HuH-7.5 (cell line): ENCODE data around the gene MMP21.

Experiments used
- DNase-seq: peaks from one replicate; pipeline ENCODE4 v3.0.0; 2011; ENCODE audit warnings: low spot score

The MMP21 gene

GRCh38 chr10:125762692-125763648 lies 12.7 kb downstream of the MMP21 start:
- no peak for DNase-seq

DNA sequence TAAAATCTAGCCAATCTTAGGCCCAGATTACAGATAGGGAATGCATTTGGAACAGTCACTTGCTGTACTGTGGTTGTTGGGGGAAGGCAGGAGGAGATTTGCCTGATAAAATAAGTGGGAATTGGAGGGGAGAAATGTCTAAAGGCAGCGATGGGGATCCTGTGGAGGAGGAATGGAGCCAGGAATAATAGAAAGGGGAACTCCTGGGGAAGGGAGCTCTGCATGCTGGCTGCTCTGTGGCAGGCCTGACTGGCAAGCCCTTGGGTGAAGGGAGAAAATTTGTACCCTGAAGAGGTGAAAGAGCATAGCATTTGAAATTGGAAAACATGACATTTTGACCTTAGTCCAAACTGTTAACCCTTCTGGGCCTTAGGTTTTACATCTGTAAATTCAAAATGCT lies 13.7 kb downstream of the MMP21 start:
- DNase-seq = no peak

- no peak for DNase-seq
These were observed 17.9 kb downstream of the MMP21 start for GRCh38 chr10:125757742-125758141.

GRCh38 chr10:125756853-125757487 lies 18.7 kb downstream of the MMP21 start:
- no peak for DNase-seq

GRCh38 chr10:125756196-125756595 lies 19.4 kb downstream of the MMP21 start:
- DNase-seq = no peak

DNA sequence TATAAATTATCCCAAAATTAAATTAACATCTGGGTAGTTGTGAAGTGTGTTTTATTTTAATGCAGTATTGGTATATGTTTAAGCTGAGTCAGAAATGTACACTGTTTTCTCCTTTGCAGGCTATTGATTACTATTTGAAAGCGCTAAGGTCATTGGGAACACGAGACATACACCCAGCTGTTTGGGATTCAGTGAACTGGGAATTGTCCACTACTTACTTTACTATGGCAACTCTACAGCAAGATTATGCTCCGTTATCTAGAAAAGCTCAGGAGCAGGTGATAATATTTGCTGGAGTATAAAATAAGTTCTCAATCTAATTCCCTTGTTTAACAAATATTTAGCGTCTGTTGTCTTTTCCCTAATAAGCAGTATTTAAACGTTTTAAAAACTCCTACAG lies 28.2 kb downstream of the MMP21 start:
- no peak for DNase-seq

DNA sequence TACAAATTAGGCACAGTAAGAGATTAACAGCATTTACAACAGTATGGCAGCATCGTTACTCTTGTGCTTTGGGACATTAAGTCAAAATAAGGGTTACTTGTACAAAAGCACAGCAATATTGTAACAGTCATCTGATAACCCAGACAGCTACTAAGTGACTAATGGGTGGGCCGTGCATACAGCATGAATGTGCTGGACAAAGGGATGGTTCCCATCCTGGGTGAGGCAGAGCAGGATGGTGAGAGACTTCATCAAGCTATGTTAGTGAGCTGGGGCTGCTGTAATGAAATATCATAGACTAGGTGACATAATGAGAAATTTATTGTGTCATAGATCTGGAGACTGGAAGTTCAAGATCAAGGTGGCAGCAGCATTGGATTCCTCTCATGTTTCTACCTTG lies 30.7 kb downstream of the MMP21 start:
- no peak for DNase-seq

DNA sequence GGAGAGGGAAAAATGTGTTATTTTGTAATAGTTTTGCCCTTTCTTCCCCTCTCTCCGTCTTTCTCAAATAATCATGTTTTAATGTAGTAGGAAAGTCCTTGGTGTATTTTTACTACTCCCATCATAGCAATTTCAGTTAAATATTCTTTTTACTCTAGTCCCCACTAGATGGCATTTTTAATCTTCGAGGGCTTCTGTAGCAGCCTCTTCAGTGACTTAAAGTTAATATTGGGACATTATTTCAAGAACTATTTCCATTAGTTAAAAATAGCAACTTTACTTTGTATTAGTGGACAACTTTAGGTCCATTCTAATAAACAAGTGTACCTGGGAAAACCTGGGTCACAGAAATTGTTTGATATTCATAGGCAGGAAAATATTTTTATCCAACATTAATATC lies 33.2 kb downstream of the MMP21 start:
- no peak for DNase-seq

DNA sequence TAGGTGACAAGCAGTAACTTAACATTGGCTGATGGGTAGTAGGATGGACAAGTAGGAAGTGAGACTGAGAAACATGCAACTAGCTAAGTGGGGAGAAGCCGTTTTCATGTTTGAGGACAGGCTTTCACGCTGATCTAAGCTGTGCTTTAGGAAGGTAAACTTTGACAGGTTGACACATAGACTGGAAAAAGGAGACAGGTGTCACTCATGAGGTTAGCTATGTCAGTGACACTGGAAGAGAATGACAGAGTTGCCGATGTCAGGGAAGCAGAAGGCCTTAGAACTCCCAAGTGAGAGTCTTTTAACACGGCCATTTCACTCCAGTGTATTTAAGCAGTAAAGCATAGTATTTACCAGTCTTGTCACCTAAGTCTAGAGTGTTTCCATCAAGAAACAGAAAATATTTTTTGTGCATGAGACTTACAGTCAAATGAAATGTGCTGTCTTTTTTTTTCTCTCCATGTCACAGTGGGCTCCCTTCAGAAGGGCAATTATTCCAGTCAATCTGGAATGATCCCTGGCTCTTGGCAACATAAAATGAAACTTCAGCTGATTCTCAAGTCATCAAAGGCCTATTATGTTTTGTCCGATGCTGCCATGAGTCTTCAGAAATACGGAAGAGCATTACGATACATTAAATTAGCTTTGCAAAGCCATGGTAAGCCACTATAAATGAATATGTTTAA lies 35.5 kb downstream of the MMP21 start:
- no peak for DNase-seq

- no peak for DNase-seq
These were observed 37.4 kb downstream of the MMP21 start for GRCh38 chr10:125738206-125738605.

- no peak for DNase-seq
These were observed 40.8 kb downstream of the MMP21 start for GRCh38 chr10:125734823-125735222.

DNA sequence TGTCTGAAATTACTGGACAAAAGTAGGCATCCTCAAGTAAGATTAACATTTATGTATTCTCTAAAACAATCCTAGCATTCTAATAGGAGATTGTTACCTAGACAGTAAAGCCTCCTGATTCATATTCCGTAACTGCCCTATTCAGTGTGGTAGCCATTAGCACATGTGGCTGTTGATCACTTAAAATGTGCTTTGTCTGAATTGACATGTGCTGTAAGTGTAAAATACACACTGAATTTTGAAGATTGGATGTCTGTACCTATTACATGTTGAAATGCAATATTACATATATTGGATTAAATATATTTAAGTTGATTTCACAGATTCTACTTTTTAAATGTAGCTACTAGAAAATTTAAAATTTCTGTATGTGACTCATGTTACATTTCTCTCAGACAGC lies 41.5 kb downstream of the MMP21 start:
- no peak for DNase-seq

GRCh38 chr10:125727436-125727835 lies 48.2 kb downstream of the MMP21 start:
- no peak for DNase-seq

- DNase-seq = no peak
These were observed 48.7 kb downstream of the MMP21 start for GRCh38 chr10:125726914-125727313.

DNA sequence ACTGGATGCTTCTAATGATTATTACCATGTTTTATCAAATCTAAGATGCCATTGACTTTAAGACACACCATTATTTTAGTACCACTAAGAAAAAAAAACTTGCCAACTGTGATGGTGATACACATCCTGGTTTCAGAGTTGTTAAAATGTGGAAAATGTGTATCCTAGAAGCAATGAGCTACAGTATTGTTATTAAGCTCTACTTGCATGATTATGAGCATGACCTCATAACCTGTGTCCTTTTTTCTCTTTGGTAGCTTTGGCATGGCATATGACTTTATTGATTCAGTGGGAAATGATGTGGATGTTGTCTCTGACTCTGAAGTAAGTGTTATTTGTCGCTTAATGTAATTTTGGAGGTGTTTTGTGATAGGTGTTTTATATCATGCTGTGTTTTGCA lies 52.8 kb downstream of the MMP21 start:
- DNase-seq = no peak

DNA sequence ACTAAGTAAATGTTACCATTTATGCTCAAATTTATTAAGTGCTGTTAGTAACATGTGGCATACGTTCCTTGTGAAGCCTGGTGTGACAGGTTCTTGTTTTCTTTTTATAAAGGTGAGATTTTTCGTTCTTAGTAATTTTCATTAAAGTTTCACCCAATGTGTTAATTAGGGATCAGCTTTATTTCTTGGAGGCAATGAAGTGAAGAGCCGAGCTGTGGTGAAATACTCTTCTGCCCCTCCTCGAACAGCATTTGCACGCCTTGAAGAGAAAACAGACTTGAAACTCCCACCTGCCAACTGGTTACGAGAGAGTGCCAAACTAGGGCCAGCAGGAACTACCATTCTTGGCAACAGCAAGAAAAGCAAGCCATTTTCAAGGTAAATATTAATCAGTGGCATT lies 54.6 kb downstream of the MMP21 start:
- no peak for DNase-seq

DNA sequence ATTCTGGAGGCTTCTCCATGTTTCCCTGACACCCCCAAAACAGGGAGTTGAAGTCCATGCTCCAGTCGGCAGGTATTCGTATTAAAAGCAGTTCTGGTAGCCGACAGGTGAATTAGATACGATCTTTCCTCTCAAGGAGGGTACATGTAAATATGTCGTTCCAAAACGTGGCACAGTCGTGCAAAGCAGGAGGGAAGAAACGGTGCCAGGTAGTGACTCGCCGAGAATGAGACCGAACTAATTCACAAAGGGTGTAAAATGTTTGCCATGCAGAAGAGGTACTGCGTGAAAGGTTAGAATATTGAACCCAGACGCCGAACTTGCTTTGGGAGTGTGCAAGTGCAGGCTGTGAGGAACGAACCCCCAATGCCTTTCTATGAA lies 55.6 kb downstream of the MMP21 start:
- no peak for DNase-seq

GRCh38 chr10:125719173-125720001 lies 56.2 kb downstream of the MMP21 start, which contains the start of gene EDRF1:
TSS of gene EDRF1 (plus strand) at chr10:125719709. CDS start at chr10:125719808, 99 bp downstream.
- DNase-seq = peak; percentile 55
